Stimulated activated CD4-positive, alpha-beta T cell treated with anti-CD3 and anti-CD28 coated beads, Interleukin-1b, Interleukin-23, amount 100 ng/mL, for 24 hours (primary cell): Measurements from ENCODE around the gene THSD7B.
"Not testable (repeated sequence)": the region's sequence is repeated elsewhere in the genome, so short reads cannot be mapped to it uniquely, and the experiment has no call there.

Experiments used
- DNase-seq, 4 experiments: peaks; one replicate each; pipeline ENCODE4 v3.0.0-alpha.2; 2020; ENCODE audit warnings: low read depth in 4 of 4, low spot score in 1 of 4

THSD7B gene

DNA sequence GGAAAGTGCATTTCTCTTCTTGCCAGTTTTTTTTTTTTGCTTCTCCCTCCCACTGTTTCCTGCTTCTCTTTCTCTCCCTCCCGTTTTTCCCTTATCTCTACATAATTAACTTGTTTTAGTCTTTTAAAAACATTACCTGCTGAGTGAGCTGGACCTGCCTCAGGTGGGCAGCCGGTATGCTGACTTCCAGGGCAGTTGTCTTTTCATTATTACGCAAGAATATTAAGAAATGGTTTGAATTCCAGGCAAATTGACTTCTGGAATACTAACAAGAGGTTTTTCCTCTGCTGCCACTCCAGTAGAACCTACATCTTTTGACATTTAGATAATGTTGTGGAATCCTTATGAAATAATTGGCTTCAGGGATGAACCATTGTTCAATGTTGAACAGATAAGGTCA, 161.8 kb downstream of the THSD7B start:
- no peak for DNase-seq

DNA sequence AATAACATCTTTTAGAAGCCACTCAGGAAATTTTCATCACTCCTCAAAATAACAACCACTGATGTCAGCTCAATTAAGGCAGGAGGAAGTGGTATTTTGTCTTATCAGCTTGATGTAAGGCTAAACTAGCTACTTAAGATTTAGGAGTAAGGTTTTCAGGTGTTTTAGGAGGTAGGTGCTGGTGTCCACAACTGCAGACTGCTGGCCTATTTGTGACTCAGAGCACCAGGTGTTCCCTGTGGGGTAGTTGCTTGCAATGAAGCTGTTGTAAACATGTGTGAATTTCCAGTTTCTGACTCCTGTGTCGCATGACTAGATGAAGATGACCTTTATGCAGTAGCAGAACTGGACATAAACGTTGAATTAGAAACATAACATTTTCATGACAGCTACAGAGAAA, 164.2 kb downstream of the THSD7B start:
- no peak for DNase-seq

DNA sequence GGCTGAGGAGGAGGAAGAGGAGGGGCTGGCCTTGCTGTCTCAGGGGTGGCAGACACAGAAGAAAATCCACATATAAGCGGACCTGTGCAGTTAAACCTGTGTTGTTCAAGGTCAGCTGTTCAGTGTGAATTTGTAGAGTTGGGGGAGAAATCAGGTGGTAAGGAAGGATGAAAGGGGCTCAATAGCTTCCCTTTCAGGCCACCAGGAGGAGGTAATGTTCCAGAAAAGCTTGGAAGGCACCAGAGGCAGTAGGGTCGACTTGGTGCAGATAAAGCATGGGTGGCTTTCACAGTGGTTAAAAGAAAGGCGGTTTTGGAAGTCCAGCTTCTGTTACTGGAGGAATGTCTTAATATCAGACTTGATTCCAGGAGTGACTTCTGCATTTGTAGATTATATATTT, 167.4 kb downstream of the THSD7B start:
- DNase-seq: no peak

DNA sequence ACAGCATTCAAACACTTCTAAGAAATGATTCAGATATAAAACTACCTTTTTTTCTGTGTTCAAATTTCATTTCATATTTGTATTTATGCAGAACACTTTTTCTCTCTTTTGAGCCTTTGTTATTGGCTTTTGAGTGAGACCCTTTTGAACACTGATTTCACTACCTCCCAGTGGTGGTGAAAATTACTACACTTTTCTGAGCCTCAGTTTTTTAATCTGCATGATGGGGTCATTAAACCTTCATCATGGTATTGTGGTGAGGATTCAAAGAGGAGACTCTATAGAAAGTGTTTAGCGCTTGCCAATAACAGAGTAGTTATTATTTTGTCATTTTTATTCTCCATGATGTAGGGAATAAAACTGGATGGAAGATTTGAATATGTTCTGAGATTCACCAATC, 169.8 kb downstream of the THSD7B start:
- DNase-seq: no peak

DNA sequence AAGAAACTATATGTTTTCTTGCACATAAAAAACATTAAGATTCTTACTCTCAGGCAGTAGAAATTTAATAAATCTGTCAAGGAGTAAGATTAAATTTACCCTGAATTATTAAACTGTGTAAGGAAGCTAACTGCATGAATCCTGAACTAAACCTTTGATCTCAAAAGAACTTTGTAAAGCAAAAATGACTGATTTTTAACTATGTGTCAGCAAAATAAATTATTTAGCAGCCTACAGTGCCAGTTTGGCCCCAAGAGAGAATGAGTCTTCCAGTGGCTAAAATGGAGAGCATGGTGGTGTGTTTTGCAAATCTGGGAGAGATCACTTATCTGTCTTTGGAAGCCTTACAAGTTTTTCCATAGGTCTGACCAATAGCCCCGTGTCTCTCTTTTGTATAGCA, 190.7 kb downstream of the THSD7B start:
- DNase-seq: no peak

DNA sequence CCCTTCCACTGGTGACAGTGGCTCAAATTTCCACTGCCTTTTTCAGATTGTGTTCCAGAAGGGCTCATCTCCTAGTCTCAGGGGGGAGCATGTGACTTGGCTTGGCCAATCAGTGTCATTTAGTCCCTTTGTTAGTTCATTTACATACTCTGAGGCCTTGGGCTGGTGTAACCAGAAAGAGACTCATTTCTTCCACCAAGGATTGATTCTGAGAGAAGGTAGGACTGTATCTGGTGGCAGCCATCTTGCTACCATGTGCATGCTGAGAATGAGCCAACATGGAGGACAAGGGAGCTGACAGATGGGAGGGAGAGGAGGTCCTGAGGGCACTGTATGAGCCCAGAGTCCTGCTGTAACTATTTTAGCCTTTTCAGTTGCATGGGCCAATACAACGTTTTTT, 191.7 kb downstream of the THSD7B start:
- no peak for DNase-seq

DNA sequence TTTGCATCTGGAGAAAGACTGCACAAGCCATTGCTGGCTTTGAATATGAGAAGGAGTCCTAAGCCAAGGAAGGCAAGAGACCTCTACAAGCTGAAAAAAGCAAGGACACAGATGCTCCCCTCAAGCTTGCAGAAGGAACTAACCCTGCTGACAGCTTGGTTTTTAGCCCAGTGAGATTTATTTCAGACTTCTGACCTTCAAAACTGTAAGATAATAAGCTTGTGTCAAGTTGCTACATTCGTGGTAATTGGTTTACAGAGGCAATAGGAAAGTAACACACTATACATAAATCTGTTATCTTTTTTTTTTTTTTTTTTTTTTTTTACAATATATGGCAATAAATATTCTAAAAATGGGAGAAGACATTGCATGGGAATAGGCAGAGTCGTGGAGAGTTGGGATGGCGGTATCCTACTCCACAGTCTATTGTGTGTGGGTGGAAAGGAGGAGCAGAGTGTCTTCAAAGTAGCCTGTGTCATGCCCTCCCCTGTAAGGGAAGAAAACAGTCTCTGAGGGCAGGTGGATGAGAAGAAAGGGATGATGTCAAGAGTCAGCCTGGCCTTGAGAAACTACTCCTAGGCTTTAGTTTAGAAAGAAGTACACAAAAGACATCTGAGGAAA, 196.9 kb downstream of the THSD7B start:
- DNase-seq: no peak

DNA sequence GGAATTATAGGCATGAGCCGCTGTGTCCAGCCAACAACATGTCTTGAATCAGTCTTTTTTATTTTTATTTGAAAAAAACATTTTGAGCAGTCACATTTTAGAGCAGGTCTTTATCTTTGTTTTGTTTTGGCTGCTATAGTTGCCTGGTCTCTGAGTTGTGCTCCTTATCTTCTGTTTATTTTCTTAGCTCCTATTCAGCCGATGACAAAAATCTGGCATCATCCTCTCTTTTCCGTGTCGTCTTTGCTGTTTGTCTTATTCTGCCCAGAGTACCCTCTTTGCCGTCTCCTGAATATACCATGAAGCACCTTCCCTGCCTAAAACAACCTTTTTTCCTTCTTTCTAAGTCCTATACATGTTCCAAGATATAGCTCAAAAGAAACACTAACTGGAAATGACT, 201.1 kb downstream of the THSD7B start:
- no peak for DNase-seq

DNA sequence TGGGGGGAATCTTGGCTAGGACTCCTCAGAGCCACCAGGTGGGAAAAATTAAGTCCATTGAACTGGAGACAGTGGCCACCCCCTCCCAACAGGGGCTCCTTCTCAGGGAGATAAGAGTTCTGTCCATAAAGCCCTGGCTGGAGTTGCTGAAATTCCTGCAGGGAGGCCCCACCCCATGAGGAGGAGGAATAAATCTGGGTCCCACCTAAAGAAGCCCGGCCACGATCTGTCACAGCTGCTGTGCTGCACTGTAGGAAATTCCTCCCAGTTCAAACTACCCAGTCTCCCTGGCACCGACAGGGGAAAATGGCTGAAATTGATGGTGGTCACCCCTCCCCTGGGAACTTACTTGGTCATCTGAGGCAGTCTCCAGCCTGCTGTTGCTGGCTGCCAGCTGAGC, 215.0 kb downstream of the THSD7B start:
- no peak for DNase-seq

DNA sequence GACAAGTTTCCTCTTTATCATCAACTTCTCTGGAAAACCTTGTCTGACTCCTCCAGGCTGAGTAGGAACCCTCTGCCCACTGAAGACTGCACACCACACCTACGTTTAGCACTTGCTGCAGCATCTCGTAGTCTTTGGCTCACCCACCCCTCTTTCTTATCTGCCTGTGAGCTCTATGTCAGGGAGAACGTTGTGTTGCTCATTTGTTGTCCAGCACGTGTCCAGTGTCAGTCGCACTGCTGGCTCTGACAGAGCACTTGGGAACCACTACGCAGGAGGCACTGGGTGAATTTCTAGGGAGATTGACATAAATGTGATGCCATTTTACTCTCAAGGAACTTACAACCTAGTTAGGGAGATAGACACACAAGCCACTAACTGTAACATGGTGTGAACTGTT, 216.3 kb downstream of the THSD7B start:
- not testable (repeated sequence) for DNase-seq

DNA sequence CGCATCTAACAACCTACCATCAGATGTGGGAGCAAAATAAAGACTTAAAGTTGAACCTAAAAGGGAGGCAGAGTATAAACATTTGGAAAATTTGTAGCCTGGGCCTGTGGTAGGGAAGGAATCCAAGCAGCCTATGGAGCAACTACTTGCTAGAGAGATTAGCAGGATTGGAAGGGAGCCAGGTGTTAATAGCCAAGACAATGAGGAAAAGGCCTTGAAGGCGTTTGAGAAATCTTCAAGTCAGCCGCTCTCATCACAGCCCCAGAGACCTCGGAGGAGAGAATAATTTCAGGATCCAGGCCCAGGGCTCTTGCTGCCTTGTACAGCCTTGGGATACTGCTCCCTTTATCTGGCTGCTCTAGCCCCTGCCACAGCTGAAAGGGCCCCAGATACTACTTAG, 219.7 kb downstream of the THSD7B start:
- DNase-seq: no peak

DNA sequence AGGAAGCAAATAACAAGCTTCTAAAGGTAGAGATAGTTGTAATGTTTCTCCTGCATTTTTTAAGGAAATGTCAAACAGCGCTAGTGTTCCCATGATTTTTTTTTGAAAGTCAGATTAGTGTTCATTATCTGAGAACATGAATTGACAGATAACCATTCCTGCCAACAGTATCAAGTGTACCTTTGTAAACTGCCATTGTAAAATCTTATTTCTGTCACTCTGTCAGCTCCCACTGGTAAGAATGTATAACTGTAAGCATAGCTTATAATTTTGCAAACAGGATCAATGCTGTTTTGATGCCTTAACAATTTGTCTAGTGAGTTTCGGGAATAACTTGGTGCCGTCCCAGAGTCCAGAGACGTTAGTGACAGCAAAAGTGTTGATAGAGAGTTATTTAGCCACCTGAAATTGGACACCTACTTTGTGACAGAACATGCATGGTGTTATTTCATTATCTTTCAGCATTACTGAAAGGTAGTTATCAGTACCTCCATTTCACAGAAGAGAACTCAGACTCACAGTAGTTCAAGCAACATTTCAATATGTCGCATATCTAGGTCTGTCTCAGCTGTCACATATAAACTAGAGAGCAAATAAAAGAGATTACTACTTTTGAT, 221.4 kb downstream of the THSD7B start:
- DNase-seq: no peak

DNA sequence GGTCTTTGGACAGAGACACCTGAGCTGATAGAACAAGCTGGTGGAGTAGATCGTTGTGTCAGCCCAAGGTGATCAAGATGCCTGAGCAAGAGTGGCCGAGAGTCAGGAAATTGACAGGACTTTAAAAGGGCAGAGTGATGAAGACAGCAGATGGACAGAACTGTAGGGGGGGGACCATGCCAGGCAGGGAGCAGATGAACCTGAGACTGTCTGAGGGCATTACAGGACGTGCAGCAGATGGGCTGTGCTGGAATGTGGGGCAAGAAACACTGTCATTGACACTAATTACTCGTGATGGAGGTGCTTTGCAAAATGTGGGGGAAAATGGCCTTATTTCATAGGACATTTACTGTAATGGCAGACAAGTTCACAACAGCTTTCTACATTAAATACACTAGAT, 225.0 kb downstream of the THSD7B start:
- no peak for DNase-seq

DNA sequence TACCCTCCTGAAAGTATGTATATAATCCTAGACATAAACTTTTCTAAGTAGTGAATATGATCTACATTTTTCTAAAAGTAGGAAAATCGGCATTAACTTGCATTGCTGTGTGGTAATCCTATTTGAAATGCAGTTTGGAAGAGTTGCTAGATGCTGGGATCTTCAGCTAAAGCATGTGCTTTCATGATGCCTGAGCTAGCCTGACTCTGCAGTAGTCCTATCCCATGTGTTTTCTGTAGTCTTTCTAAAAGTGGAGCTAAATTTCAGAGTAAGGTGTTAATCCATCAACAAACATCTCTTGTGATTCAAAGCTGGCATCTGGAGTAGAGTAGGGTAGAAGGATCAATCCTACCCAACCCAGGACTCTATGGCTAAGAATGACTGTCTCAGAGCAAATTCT, 229.4 kb downstream of the THSD7B start:
- DNase-seq: no peak

DNA sequence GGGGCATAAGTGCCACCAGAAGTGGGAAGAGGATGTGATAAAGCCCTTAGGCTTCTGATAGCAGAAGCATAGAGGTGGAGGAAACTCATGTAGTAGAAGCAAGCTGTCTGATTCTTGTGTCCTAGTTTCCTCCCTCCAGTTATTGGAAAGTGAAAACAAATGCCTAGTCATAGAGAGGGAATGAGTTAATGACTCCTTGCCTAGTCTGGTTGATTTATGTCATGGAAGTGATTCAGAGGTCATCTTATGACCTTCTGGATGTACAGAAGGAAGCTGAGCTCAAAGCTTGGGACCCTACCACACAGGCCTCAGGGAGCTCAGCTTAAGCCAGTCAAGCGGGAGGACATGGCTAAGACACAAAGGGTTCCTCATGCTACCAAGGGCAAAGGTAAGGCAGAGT, 232.2 kb downstream of the THSD7B start:
- no peak for DNase-seq

DNA sequence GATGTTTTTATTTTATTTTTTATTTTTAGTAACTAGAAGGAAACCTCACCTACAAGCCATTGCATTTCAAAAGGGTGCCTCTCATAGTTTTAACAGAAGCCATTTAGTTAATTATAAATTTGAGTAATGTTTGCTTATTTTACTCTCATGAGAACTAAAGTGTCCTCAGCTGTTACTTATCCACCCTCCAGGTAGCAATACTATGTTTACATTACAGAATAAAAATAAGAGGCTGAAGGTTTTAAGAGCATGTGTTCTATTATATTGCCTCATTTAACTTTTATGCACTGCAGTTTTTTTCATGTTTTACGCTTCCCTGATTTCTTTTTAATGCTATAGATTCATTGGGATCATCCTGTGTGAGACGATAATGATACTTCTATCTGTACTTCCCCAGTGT, 235.5 kb downstream of the THSD7B start:
- no peak for DNase-seq

DNA sequence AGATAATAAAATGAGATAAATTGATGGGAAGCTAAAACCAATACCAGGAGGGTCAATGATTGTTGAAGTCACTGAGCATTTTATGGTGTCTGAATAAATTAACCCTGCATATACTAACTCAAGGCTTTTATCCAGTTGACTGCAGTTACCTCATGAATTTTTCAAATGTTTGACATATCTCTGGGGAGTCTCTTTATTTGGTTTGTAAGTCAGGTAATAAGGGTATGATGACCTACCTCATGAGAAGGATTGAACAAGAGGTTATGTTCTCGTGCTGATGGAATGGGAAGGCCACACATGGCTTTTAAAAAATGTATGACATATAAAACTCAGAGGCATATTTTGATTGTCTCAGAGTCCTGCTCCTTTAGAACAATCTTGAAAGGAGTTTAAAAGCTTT, 237.6 kb downstream of the THSD7B start:
- no peak for DNase-seq

DNA sequence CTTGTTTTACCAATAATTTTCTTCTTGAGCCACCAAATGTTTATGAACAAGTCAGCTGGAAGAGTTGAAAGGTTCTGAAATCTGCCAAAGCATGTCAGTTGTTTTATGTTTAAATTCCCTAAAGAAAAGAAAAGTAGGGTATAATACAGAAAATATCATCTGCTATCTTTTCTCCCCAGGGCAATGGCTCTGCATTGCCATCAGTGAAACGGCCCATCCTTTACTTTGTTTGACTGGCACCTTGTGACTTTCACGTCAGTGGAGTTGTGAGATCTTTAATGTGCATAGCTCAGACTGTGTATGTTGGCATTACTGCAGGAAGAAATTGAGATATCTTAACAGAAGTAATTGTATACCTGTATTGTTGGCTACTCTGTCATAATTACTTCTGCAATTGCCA, 239.9 kb downstream of the THSD7B start:
- DNase-seq: no peak

DNA sequence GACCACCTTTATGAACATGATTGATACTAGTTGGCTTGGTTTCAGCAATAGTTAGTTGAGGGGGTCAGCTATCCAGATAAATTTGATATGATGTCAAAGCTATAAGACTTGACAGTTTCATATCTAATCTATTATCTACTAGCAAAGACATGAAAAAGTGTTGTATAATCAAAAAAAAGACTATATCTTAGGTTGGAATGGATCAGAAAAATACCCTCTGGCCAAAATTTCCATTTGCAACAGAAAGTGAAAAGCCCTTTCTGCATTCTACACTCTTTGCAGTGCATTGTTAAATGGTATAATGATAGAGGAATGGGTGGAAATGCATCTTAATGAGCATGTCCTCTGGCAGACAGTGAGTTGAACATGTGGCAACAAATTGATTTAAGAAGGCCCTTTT, 242.6 kb downstream of the THSD7B start:
- DNase-seq: no peak

DNA sequence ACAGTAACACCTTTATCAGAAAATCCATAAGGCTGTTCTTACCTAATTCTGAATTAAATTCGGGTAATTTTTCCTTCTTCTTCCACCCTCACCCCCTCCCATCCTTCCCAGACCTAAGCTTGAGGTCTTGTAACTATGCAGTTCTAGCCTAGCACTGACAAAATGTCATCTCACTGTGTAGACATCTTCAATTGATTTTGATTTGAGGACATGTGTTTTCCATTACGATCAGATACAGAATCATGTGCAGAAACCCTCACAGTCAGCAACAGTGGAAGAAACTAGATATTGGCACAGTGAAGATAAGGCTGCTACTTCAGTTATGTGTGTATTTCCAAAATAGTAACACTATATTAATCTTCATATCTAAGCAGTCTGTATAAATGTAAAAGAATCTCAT, 244.6 kb downstream of the THSD7B start:
- no peak for DNase-seq

DNA sequence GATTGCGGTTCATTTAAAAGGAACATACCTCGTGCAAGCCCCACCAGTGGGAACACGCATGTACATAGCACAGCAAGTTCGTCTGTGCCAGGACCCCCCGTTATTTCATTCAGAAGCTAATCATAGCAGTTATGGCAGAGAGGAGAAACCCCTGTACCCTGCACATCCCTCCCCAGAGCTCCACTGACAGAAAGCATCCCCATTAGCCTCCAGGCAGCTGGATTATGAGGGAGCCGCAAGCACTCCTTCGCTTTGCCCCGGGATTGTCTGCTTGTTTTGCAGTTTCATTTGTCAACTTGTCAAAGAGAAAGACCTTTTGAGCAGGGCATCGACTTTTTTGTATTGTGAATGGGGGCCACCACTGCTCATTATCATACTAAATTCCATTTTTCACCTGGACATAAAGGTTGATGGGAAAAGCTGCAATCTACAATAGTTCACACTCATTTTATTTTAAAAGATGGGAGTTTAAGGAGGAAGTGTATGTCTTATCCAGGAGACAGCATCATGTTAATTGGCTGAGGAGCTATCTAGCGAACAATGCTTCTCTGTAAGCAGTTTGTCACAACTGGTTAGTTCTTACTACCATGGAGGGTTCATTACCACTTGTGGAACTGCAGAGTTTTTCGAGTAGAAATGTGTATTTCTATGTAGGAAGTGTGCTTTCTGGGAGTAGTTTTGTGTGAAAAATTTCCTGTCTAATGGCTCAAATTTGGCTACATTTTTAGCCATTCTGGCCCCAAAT, 255.3 kb downstream of the THSD7B start:
- no peak for DNase-seq

DNA sequence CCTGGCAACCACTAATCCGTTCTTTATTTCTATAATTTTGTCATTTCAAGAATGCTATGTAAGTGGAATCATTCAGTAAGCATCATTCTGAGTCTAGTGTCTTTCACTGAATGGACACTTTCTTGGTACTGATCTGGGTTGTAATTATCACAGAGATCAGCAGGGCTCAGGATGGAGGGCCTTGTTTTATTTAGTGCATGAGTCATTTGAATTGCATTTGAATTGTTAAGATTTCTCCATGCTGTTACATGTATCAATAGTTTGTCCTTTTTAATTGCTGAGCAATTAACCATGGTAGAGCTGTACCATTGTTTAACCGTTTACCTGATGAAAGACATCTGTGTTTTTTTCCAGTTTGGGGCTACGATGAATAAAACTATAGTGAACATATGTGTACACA, 256.4 kb downstream of the THSD7B start:
- DNase-seq: no peak

DNA sequence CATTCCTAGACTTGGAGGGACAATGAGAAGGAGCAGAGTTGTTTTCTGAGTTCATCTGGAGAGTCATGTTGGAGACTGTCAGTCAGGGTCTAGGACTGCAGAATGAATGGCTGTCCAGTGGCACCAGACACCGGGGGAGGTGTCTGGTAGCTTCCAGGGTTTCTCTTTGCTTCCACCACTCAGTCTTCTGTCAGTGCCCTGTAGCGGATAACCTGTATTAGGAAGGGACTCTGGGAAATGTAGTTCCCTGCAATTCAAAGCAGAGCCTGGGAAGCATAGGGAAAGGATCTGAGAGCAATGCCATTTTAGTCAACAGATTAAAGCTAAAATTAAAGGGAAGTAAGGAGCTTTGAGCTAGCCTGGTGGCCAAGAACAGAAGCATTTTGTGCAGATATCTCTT, 257.9 kb downstream of the THSD7B start:
- DNase-seq: no peak
